ENCODE results near the gene EIF3K.

EIF3K gene

GRCh38 chr19:38675611-38676010 lies 56.6 kb downstream of the EIF3K start:
- no peak for TF ChIP-seq SIN3A (IDR thresholded peaks at IDR 0.05; ENCODE audit: borderline replicate concordance, insufficient read depth, low read length)
- TF ChIP-seq POLR2AphosphoS5 (IDR thresholded peaks at IDR 0.05; ENCODE audit: low read depth, low read length): no peak
- TF ChIP-seq REST (IDR thresholded peaks at IDR 0.05; ENCODE audit: insufficient read depth in 1 of 2, low read depth in 2 of 2, low read length in 2 of 2): no peak
- TF ChIP-seq TAF1 (IDR thresholded peaks at IDR 0.05; ENCODE audit: borderline replicate concordance, insufficient read depth, low read length): no peak
- TF ChIP-seq FOXP2 (optimal IDR thresholded peaks at IDR 0.05; ENCODE audit: borderline replicate concordance, extremely low read depth, extremely low read length, insufficient read depth): no peak

GRCh38 chr19:38676023-38676877 lies 57.3 kb downstream of the EIF3K start:
- TF ChIP-seq SIN3A (IDR thresholded peaks at IDR 0.05; ENCODE audit: borderline replicate concordance, insufficient read depth, low read length) (0 out of 2 replicates have a peak, but pooled peaks have one; percentile 48), FOXP2 (optimal IDR thresholded peaks at IDR 0.05; ENCODE audit: borderline replicate concordance, extremely low read depth, extremely low read length, insufficient read depth) (peak; percentile 94), TAF1 (IDR thresholded peaks at IDR 0.05; ENCODE audit: borderline replicate concordance, insufficient read depth, low read length) (no peak)

- TF ChIP-seq SIN3A (IDR thresholded peaks at IDR 0.05; ENCODE audit: borderline replicate concordance, insufficient read depth, low read length) (no peak), FOXP2 (optimal IDR thresholded peaks at IDR 0.05; ENCODE audit: borderline replicate concordance, extremely low read depth, extremely low read length, insufficient read depth) (no peak), TAF1 (IDR thresholded peaks at IDR 0.05; ENCODE audit: borderline replicate concordance, insufficient read depth, low read length) (no peak), POLR2AphosphoS5 (IDR thresholded peaks at IDR 0.05; ENCODE audit: low read depth, low read length) (no peak), REST (IDR thresholded peaks at IDR 0.05; ENCODE audit: insufficient read depth in 1 of 2, low read depth in 2 of 2, low read length in 2 of 2) (no peak)
These were observed 58.1 kb downstream of the EIF3K start for GRCh38 chr19:38676878-38677646.

- TF ChIP-seq FOXP2 (optimal IDR thresholded peaks at IDR 0.05; ENCODE audit: borderline replicate concordance, extremely low read depth, extremely low read length, insufficient read depth) (no peak), REST (IDR thresholded peaks at IDR 0.05; ENCODE audit: insufficient read depth in 1 of 2, low read depth in 2 of 2, low read length in 2 of 2) (no peak), POLR2AphosphoS5 (IDR thresholded peaks at IDR 0.05; ENCODE audit: low read depth, low read length) (no peak), SIN3A (IDR thresholded peaks at IDR 0.05; ENCODE audit: borderline replicate concordance, insufficient read depth, low read length) (no peak), TAF1 (IDR thresholded peaks at IDR 0.05; ENCODE audit: borderline replicate concordance, insufficient read depth, low read length) (no peak)
These were observed 59.4 kb downstream of the EIF3K start for GRCh38 chr19:38678217-38678890.

GRCh38 chr19:38678891-38679494 lies 60.0 kb downstream of the EIF3K start:
- TF ChIP-seq TAF1 (IDR thresholded peaks at IDR 0.05; ENCODE audit: borderline replicate concordance, insufficient read depth, low read length) (no peak), REST (IDR thresholded peaks at IDR 0.05; ENCODE audit: insufficient read depth in 1 of 2, low read depth in 2 of 2, low read length in 2 of 2) (no peak), POLR2AphosphoS5 (IDR thresholded peaks at IDR 0.05; ENCODE audit: low read depth, low read length) (no peak), SIN3A (IDR thresholded peaks at IDR 0.05; ENCODE audit: borderline replicate concordance, insufficient read depth, low read length) (no peak), FOXP2 (optimal IDR thresholded peaks at IDR 0.05; ENCODE audit: borderline replicate concordance, extremely low read depth, extremely low read length, insufficient read depth) (no peak)
